Breast epithelium (tissue), 4 donors: ENCODE measurements around the gene SLC39A11. TPM values are rescaled to one million over a fixed set of nuclear protein-coding genes. Genes with fewer than 3 reads are reported as not detected.
A peak's percentile ranks its signal among the peaks of the same experiment; 100 is the strongest.

ENCODE experiments used
- DNase-seq, 2 donors: peaks; one replicate each; pipeline ENCODE4 v3.0.0-alpha.2; 2019; ENCODE audit warnings: low spot score in 2 of 2
- H3K27ac ChIP-seq, 2 donors: fragments of 200-600 bp; sonication (generic) in 1 of 2; one replicate each; pipeline ENCODE4 v1.5.1; 2016 to 2019; ENCODE audit warnings: mild to moderate bottlenecking in 1 of 2
- H3K27me3 ChIP-seq, 2 donors: fragments of 200-600 bp; sonication (generic) in 1 of 2; one replicate each; pipeline versions ENCODE4 v1.5.1 to v1.6.0; 2017 to 2019; ENCODE audit warnings: control low read depth in 1 of 2, mild to moderate bottlenecking in 1 of 2
- H3K36me3 ChIP-seq: fragments of 200-600 bp; one replicate; pipeline ENCODE4 v1.5.1; 2019
- H3K4me1 ChIP-seq, 2 donors: fragments of 200-600 bp; sonication (generic); one replicate each; pipeline ENCODE4 v1.5.1; 2016 to 2019; ENCODE audit warnings: control low read depth in 1 of 2
- H3K4me3 ChIP-seq, 3 donors: fragments of 200-600 bp; sonication (generic); 1 replicate in 2 of 3; 2 replicates in 1 of 3; pipeline ENCODE4 v1.5.1; 2016 to 2019; ENCODE audit warnings: mild to moderate bottlenecking in 3 of 3, moderate library complexity in 2 of 3
- H3K9me3 ChIP-seq, 2 donors: fragments of 200-600 bp; sonication (generic) in 1 of 2; one replicate each; pipeline ENCODE4 v1.5.1; 2016 to 2019; ENCODE audit warnings: control low read depth in 1 of 2
- CTCF ChIP-seq, 3 donors: fragments of 450-650 bp; IDR thresholded peaks; one replicate each; pipeline ENCODE4 v1.5.1; 2016 to 2017; ENCODE audit warnings: antibody characterized with exemption in 3 of 3, mild to moderate bottlenecking in 3 of 3, moderate library complexity in 3 of 3
- POLR2A ChIP-seq: fragments of 450-650 bp; IDR thresholded peaks from one replicate; pipeline ENCODE4 v1.6.1; 2016; ENCODE audit warnings: antibody characterized with exemption, mild to moderate bottlenecking, moderate library complexity
- POLR2AphosphoS5 ChIP-seq, 3 donors: sonication (generic); formaldehyde crosslinking; IDR thresholded peaks; one replicate each; pipeline ENCODE4 v1.6.1; 2017; ENCODE audit warnings: antibody characterized with exemption in 3 of 3
- intact Hi-C: fragments of 100-400 bp; cut with DNase I; formaldehyde crosslinking; loops from one replicate; pipeline ENCODE4 v1.15.1; 2023; ENCODE audit warnings: low total_unique reads
- total RNA-seq, 3 donors: library from RNA; depleted of rRNA; stranded (reverse); fragments of >200 nt; gene quantifications; one replicate each; pipeline ENCODE4 v1.1.0, GENCODE V29; 2016

Gene SLC39A11
- total RNA-seq, 3 donors from 2014 or later, result 31.8 to 54.6 (median 47.0) TPM

DNA sequence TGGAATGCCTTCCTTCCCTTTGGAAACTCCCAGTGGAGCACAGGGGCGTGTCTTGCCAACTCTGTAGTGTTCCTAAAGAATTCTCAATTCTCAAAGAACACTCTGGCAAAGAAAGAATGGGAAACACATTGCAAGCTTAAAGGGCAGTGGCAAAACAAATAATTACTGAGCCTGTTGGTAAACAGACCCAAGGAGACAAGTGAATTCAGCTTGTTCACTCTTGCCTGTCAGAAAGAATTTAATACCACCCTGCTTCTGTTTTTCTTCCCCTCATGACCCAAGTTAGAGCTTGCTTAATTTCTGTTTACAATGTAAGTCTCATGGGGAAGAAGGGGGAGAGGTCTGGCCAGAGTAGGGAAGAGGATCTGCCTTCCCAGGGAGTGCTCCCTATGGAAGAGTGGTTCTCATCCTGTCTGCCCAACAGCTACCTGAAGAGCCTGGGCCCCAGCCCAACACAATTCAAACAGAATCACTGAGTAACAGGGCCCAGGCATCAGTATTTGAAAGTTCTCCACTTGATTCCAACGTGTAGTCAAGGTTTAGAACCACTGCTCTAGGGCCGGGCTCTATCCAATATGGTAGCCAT lies 386.0 kb downstream of the SLC39A11 start:
- no peak for DNase-seq
- no peak overlapping the region for H3K27ac ChIP-seq
- peaks cover 0 to 6% of the 10 kb centered on the region in 2 donors for H3K9me3 ChIP-seq
- H3K27me3 ChIP-seq, result no peaks in the 10 kb centered on the region
- H3K4me1 ChIP-seq, result no peaks in the 10 kb centered on the region
- H3K36me3 ChIP-seq, result no peaks in the 10 kb centered on the region
- TF ChIP-seq CTCF (IDR thresholded peaks at IDR 0.05) (no peak), POLR2A (no peak), POLR2AphosphoS5 (IDR thresholded peaks at IDR 0.05) (no peak)
- intact Hi-C loops, result no loop called here
- H3K4me3 ChIP-seq, result no peak overlapping the region

- H3K4me1 ChIP-seq, result no peaks in the 10 kb centered on the region
Measured at GRCh38 chr17:72705905-72706395, 386.5 kb downstream of the SLC39A11 start.

DNA sequence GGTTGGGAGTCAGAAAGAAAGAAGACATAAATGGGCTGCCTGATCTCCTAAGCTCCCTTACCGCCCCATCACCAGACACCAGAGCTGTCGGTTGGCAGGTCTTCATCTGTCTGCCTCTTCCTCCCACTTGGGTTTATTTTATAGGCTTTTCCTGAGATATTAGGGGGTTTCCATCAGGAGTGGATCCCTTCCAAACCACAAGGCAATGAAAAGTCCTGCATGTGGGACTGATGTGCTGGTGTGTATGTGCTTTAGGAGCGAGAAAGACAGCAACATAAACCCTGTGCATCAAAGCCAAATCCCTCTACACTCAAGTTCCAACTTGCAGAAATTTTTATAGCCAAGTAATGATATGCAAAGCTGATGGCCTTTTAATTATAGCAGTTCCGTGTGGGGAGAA lies 389.5 kb downstream of the SLC39A11 start:
- intact Hi-C loops, result no loop called here
- H3K27me3 ChIP-seq, result no peaks in the 10 kb centered on the region
- H3K27ac ChIP-seq, result no peak overlapping the region
- no peaks in the 10 kb centered on the region for H3K9me3 ChIP-seq
- DNase-seq, result no peak
- no peak for TF ChIP-seq POLR2AphosphoS5 (IDR thresholded peaks at IDR 0.05)
- no peaks in the 10 kb centered on the region for H3K4me1 ChIP-seq
- H3K36me3 ChIP-seq, result no peaks in the 10 kb centered on the region
- H3K4me3 ChIP-seq, result no peak overlapping the region

More at GRCh38 chr17:72705905-72706395, 386.5 kb downstream of the SLC39A11 start:
- no peak overlapping the region for H3K4me3 ChIP-seq
- no peaks in the 10 kb centered on the region for H3K27me3 ChIP-seq
- intact Hi-C loops, result no loop called here
- DNase-seq, result no peak
- no peaks in the 10 kb centered on the region for H3K36me3 ChIP-seq
- peaks cover 0 to under 1% of the 10 kb centered on the region in 2 donors for H3K9me3 ChIP-seq
- no peak for TF ChIP-seq CTCF (IDR thresholded peaks at IDR 0.05)
- no peak for TF ChIP-seq POLR2A
- TF ChIP-seq POLR2AphosphoS5 (IDR thresholded peaks at IDR 0.05), result no peak
- peak overlapping the region in 1 of 2 donors; percentile 40 for H3K27ac ChIP-seq

GRCh38 chr17:72702136-72702735 lies 390.3 kb downstream of the SLC39A11 start:
- Histone ChIP-seq H3K4me3 (no peak overlapping the region), H3K9me3 (no peaks in the 10 kb centered on the region), H3K4me1 (no peaks in the 10 kb centered on the region), H3K36me3 (no peaks in the 10 kb centered on the region), H3K27ac (no peak overlapping the region), H3K27me3 (no peaks in the 10 kb centered on the region)
- intact Hi-C loops, result no loop called here
- no peak for TF ChIP-seq POLR2A
- no peak for TF ChIP-seq POLR2AphosphoS5 (IDR thresholded peaks at IDR 0.05)
- no peak for TF ChIP-seq CTCF (IDR thresholded peaks at IDR 0.05)
- DNase-seq, result no peak

DNA sequence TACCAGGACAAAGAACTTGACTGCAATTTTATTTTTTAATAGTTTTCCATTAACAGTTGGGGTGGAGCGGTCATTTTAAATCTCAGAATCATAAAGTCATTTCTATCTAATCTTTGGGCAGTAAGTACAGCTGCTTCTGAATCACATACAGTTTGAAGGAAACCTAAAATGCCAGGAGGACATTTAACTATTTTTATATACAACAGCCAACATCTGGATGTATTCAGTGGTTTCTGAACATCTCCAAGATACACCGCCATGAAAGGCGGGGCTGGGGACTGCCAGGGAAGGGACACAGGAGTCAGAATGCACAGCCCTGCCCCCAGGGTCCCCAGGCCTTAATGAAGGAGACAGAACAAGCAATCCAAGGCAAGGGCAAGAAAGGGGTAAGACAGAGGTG lies 392.3 kb downstream of the SLC39A11 start:
- no peaks in the 10 kb centered on the region for H3K4me1 ChIP-seq
- no peaks in the 10 kb centered on the region for H3K36me3 ChIP-seq
- no peaks in the 10 kb centered on the region for H3K27me3 ChIP-seq
- DNase-seq, result no peak
- no peaks in the 10 kb centered on the region for H3K9me3 ChIP-seq
- no peak for TF ChIP-seq POLR2A
- no peak for TF ChIP-seq POLR2AphosphoS5 (IDR thresholded peaks at IDR 0.05)
- no peak for TF ChIP-seq CTCF (IDR thresholded peaks at IDR 0.05)
- intact Hi-C loops, result no loop called here
- H3K4me3 ChIP-seq, result no peak overlapping the region
- no peak overlapping the region for H3K27ac ChIP-seq
